Measurements from ENCODE around the gene CTNNA3. TPM values are rescaled to one million over a fixed set of nuclear protein-coding genes. Genes with fewer than 3 reads are reported as not detected.

CTNNA3 gene
- total RNA-seq, 1 donor from 2014 or later: under 0.01 TPM

- no peaks in the 10 kb centered on the region for H3K9me3 ChIP-seq
- no peak overlapping the region for H3K27ac ChIP-seq
- H3K4me1 ChIP-seq: no peaks in the 10 kb centered on the region
- no peak for TF ChIP-seq CTCF (IDR thresholded peaks at IDR 0.05)
- H3K4me3 ChIP-seq: no peak overlapping the region
- DNase-seq (ENCODE audit: low spot score in 2 of 2): no peak
- no peaks in the 10 kb centered on the region for H3K27me3 ChIP-seq
- intact Hi-C loops (cut with DNase I): no loop called here
- H3K36me3 ChIP-seq: no peaks in the 10 kb centered on the region
Measured at GRCh38 chr10:66844176-66844942, 851.6 kb downstream of the CTNNA3 start.

GRCh38 chr10:66843396-66843795, 852.6 kb downstream of the CTNNA3 start:
- no peaks in the 10 kb centered on the region for H3K9me3 ChIP-seq
- H3K27me3 ChIP-seq: no peaks in the 10 kb centered on the region
- no peaks in the 10 kb centered on the region for H3K36me3 ChIP-seq
- H3K4me1 ChIP-seq: no peaks in the 10 kb centered on the region
- no peak for TF ChIP-seq CTCF (IDR thresholded peaks at IDR 0.05)
- no peak overlapping the region for H3K4me3 ChIP-seq
- no peak overlapping the region for H3K27ac ChIP-seq
- intact Hi-C loops (cut with DNase I): no loop called here
- DNase-seq (ENCODE audit: low spot score in 2 of 2): no peak

GRCh38 chr10:66842867-66843266, 853.1 kb downstream of the CTNNA3 start:
- intact Hi-C loops (cut with DNase I): no loop called here
- Histone ChIP-seq H3K27ac (no peak overlapping the region), H3K36me3 (no peaks in the 10 kb centered on the region), H3K4me1 (no peaks in the 10 kb centered on the region), H3K4me3 (no peak overlapping the region), H3K27me3 (no peaks in the 10 kb centered on the region), H3K9me3 (no peaks in the 10 kb centered on the region)
- TF ChIP-seq CTCF (IDR thresholded peaks at IDR 0.05): no peak
- DNase-seq (ENCODE audit: low spot score in 2 of 2): no peak

GRCh38 chr10:66842371-66842770, 853.6 kb downstream of the CTNNA3 start:
- intact Hi-C loops (cut with DNase I): no loop called here
- Histone ChIP-seq H3K4me1 (no peaks in the 10 kb centered on the region), H3K4me3 (no peak overlapping the region), H3K9me3 (no peaks in the 10 kb centered on the region), H3K27ac (no peak overlapping the region), H3K27me3 (no peaks in the 10 kb centered on the region), H3K36me3 (no peaks in the 10 kb centered on the region)
- DNase-seq (ENCODE audit: low spot score in 2 of 2): no peak
- no peak for TF ChIP-seq CTCF (IDR thresholded peaks at IDR 0.05)

- TF ChIP-seq CTCF (IDR thresholded peaks at IDR 0.05): no peak
- no peaks in the 10 kb centered on the region for H3K27me3 ChIP-seq
- no peak overlapping the region for H3K27ac ChIP-seq
- H3K36me3 ChIP-seq: no peaks in the 10 kb centered on the region
- no peak overlapping the region for H3K4me3 ChIP-seq
- no peaks in the 10 kb centered on the region for H3K4me1 ChIP-seq
- DNase-seq (ENCODE audit: low spot score in 2 of 2): no peak
- no peaks in the 10 kb centered on the region for H3K9me3 ChIP-seq
- intact Hi-C loops (cut with DNase I): no loop called here
Measured at GRCh38 chr10:66838656-66839055, 857.3 kb downstream of the CTNNA3 start.

Measured in ascending aorta (tissue), 2 donors.